Iris pigment epithelial cell (primary cell): ENCODE data around the gene ZNF408.
"Not testable (repeated sequence)": the region's sequence is repeated elsewhere in the genome, so short reads cannot be mapped to it uniquely, and the experiment has no call there.

Source experiments
- DNase-seq: peaks from one replicate; pipeline ENCODE4 v3.0.0-alpha.2; 2011; ENCODE audit warnings: low read depth

ZNF408 gene

GRCh38 chr11:46700241-46701077 is at the start of gene ZNF408, which contains the start of gene ARHGAP1:
Gene ZNF408, plus strand, starts transcription at chr11:46701031. Its CDS starts 17 bp downstream, at chr11:46701048.
Gene ARHGAP1, minus strand, starts transcription at chr11:46700619. Its CDS starts 4,512 bp downstream, at chr11:46696107.
- DNase-seq = peak; percentile 99

- peak; percentile 84 for DNase-seq
Measured at GRCh38 chr11:46655631-46656030, 45.2 kb upstream of the ZNF408 start.

GRCh38 chr11:46657186-46657585 is 43.6 kb upstream of the ZNF408 start:
- DNase-seq = no peak

- DNase-seq = peak; percentile 92
Measured at GRCh38 chr11:46658259-46658658, 42.6 kb upstream of the ZNF408 start.

- DNase-seq = peak; percentile 96
Measured at GRCh38 chr11:46659908-46660307, 40.9 kb upstream of the ZNF408 start.

- DNase-seq = no peak
Measured at GRCh38 chr11:46661836-46662235, 39.0 kb upstream of the ZNF408 start.

- DNase-seq = no peak
Measured at GRCh38 chr11:46662366-46662765, 38.5 kb upstream of the ZNF408 start.

- DNase-seq = no peak
Measured at GRCh38 chr11:46663277-46663940, 37.4 kb upstream of the ZNF408 start.

- no peak for DNase-seq
Measured at GRCh38 chr11:46664612-46665011, 36.2 kb upstream of the ZNF408 start.

- DNase-seq = no peak
Measured at GRCh38 chr11:46665356-46665755, 35.5 kb upstream of the ZNF408 start.

GRCh38 chr11:46666516-46666915 is 34.3 kb upstream of the ZNF408 start:
- DNase-seq = no peak

GRCh38 chr11:46667043-46667481 is 33.8 kb upstream of the ZNF408 start:
- DNase-seq = no peak

GRCh38 chr11:46668480-46669085 is 32.2 kb upstream of the ZNF408 start:
- DNase-seq = no peak

- DNase-seq = peak; percentile 41
Measured at GRCh38 chr11:46669711-46670139, 31.1 kb upstream of the ZNF408 start.

GRCh38 chr11:46670521-46670920 is 30.3 kb upstream of the ZNF408 start:
- DNase-seq = not testable (repeated sequence)

GRCh38 chr11:46671958-46672315 is 28.9 kb upstream of the ZNF408 start:
- DNase-seq = no peak

GRCh38 chr11:46672381-46672839 is 28.4 kb upstream of the ZNF408 start:
- DNase-seq = no peak

GRCh38 chr11:46673713-46674462 is 26.9 kb upstream of the ZNF408 start:
- no peak for DNase-seq

- DNase-seq = peak; percentile 75
Measured at GRCh38 chr11:46674463-46675287, 26.2 kb upstream of the ZNF408 start.

GRCh38 chr11:46675288-46675851 is 25.5 kb upstream of the ZNF408 start:
- peak; percentile 62 for DNase-seq

- DNase-seq = no peak
Measured at GRCh38 chr11:46675949-46676348, 24.9 kb upstream of the ZNF408 start.
